Subcutaneous adipose tissue (tissue), 4 donors: Measurements from ENCODE around the gene MEAK7. TPM values are rescaled to one million over a fixed set of nuclear protein-coding genes. Genes with fewer than 3 reads are reported as not detected.

Experiments used
- CTCF ChIP-seq: fragments of 450-650 bp; IDR thresholded peaks from one replicate; pipeline ENCODE4 v1.5.1; 2016; ENCODE audit warnings: low read depth, mild to moderate bottlenecking, control low read depth, antibody characterized with exemption, moderate library complexity
- total RNA-seq, 4 donors: library from RNA; depleted of rRNA; stranded (reverse); fragments of >200 nt; gene quantifications; one replicate each; pipeline ENCODE4 v1.1.0, GENCODE V29; 2016

Gene MEAK7
- total RNA-seq, 4 donors from 2014 or later, result 4.2 to 14.3 (median 11.8) TPM

- TF ChIP-seq CTCF, result no peak
Observed at GRCh38 chr16:84496991-84497390, 7.5 kb downstream of the MEAK7 start.

- TF ChIP-seq CTCF, result no peak
Observed at GRCh38 chr16:84495506-84495905, 9.0 kb downstream of the MEAK7 start.

- TF ChIP-seq CTCF, result no peak
Observed at GRCh38 chr16:84489131-84489530, 15.3 kb downstream of the MEAK7 start.

- TF ChIP-seq CTCF, result no peak
Observed at GRCh38 chr16:84487358-84487757, 17.1 kb downstream of the MEAK7 start.

GRCh38 chr16:84486551-84487235 is 17.8 kb downstream of the MEAK7 start:
- TF ChIP-seq CTCF, result no peak

GRCh38 chr16:84486126-84486525 is 18.3 kb downstream of the MEAK7 start:
- TF ChIP-seq CTCF, result no peak

GRCh38 chr16:84485255-84486010 is 19.0 kb downstream of the MEAK7 start:
- TF ChIP-seq CTCF, result no peak
